Urinary bladder (tissue), 4 donors: ENCODE measurements around the gene TRMT5. TPM values are rescaled to one million over a fixed set of nuclear protein-coding genes. Genes with fewer than 3 reads are reported as not detected.

Source experiments
- DNase-seq: peaks from one replicate; pipeline ENCODE4 v3.0.0-alpha.2; 2015; ENCODE audit errors: extremely low spot score
- H3K27ac ChIP-seq: one replicate; pipeline ENCODE4 v1.5.1; 2013; ENCODE audit warnings: low read depth, mild to moderate bottlenecking, moderate library complexity
- H3K36me3 ChIP-seq: one replicate; pipeline ENCODE4 v1.6.1; 2013; ENCODE audit warnings: mild to moderate bottlenecking, moderate library complexity; ENCODE audit not compliant: insufficient read depth
- H3K4me1 ChIP-seq: one replicate; pipeline ENCODE4 v1.6.1; 2013; ENCODE audit warnings: mild to moderate bottlenecking, moderate library complexity; ENCODE audit not compliant: insufficient read depth
- H3K4me3 ChIP-seq: one replicate; pipeline ENCODE4 v1.5.1; 2013; ENCODE audit warnings: low read depth, low read length
- WGBS: extraction: QIAGEN DNeasy Blood & Tissue Kit; methylation state at CpG from one replicate; pipeline ENCODE4 v1.1.7; 2013; 5-methylcytosine and 5-hydroxymethylcytosine counted together
- polyA plus RNA-seq: library from polyadenylated mRNA; stranded (reverse); fragments of 200-250 nt; gene quantifications from one replicate; pipeline ENCODE4 v1.2.3, GENCODE V29; 2013
- small RNA-seq: library from RNA; depleted of rRNA; stranded (forward); fragments of <200 nt; gene quantifications from one replicate; pipeline ENCODE3, GENCODE V24; 2014
- total RNA-seq: library from RNA; depleted of rRNA; stranded (reverse); fragments of >200 nt; gene quantifications from one replicate; pipeline ENCODE4 v1.2.3, GENCODE V29; 2014
- donor health status: healthy with polysubstance abuse.
- donor health status: healthy.

TRMT5 gene
- total and polyA plus RNA-seq, 2 donors: 8.4 to 23.4 TPM

GRCh38 chr14:60946773-60947172 is 34.1 kb downstream of the TRMT5 start:
- 88% methylated on average over 3 of the region's 3 CpGs for WGBS
- Histone ChIP-seq H3K4me3 (no peak overlapping the region), H3K4me1 (no peaks in the 10 kb centered on the region), H3K27ac (no peak overlapping the region), H3K36me3 (peaks cover 1% of the 10 kb centered on the region)
- no peak for DNase-seq

DNA sequence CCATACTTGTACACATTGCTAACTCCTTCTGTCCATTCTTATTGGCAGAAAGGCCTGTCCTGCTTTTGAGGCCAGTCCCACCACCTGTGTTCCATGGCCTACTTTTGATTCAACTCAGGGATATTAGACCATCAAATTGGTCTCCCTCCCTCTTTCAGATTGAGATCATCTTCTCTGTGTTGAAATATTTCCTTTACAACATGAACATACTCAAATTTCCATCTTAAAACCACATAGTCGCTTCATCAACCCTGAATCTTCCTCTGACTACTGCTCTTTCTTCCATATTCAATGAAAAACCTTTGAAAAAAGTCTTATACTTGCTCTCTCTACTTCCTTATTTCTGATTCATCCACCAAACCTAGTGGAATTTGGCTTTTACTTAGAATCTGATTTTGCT is 34.9 kb downstream of the TRMT5 start:
- WGBS: 97% methylated on average over 1 of the region's 1 CpG
- DNase-seq: no peak
- Histone ChIP-seq H3K4me1 (no peaks in the 10 kb centered on the region), H3K27ac (no peak overlapping the region), H3K4me3 (no peak overlapping the region), H3K36me3 (peaks cover 1% of the 10 kb centered on the region)

GRCh38 chr14:60944204-60944603 is 36.7 kb downstream of the TRMT5 start:
- WGBS: 33% methylated on average over 4 of the region's 4 CpGs
- Histone ChIP-seq H3K36me3 (peaks cover 1% of the 10 kb centered on the region), H3K4me1 (no peaks in the 10 kb centered on the region), H3K4me3 (no peak overlapping the region), H3K27ac (no peak overlapping the region)
- no peak for DNase-seq

DNA sequence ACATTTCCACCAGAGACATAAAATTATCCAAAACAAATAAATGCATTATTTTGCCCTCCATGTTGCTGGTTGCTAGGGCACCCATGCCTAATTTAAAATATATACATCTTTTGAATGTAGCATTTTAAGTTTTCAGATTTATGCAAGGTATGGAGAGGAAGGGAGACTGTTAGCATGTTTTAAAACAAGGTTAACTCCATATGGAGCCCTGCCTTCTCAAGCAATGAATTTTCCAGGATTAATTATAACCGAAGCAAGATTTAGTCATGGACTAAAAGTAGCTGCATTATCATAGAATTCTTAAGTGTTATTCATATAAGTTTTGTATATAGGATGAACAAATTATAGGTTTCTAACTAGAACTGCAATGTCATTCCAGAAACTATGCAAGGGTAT is 37.2 kb downstream of the TRMT5 start:
- no peak for DNase-seq
- 65% methylated on average over 1 of the region's 1 CpG for WGBS
- H3K27ac ChIP-seq: no peak overlapping the region
- H3K4me3 ChIP-seq: no peak overlapping the region
- no peaks in the 10 kb centered on the region for H3K4me1 ChIP-seq
- peaks cover 1% of the 10 kb centered on the region for H3K36me3 ChIP-seq

DNA sequence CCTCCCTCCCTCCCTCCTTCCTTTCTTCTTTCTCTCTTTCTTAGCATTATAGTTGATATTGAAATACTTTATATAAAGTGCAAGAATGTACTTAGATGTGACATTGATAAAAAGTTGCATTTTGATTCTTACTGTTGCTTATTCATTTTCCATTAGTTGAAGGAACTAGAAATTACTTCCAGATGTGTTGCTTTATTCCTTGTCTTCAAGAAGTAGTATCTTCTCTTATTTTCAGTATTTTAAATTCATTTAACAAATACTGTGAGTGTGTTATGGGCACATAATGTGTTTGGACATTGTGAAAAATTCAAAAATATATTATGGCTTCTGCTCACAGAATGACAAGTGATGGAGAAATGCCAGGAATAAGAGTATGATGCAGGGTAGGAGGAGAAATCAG is 45.6 kb downstream of the TRMT5 start:
- Histone ChIP-seq H3K4me1 (no peaks in the 10 kb centered on the region), H3K36me3 (no peaks in the 10 kb centered on the region), H3K4me3 (no peak overlapping the region), H3K27ac (no peak overlapping the region)
- DNase-seq: no peak

GRCh38 chr14:60933920-60934655 is 46.8 kb downstream of the TRMT5 start:
- 78% methylated on average over 8 of the region's 8 CpGs for WGBS
- no peak for DNase-seq
- Histone ChIP-seq H3K27ac (no peak overlapping the region), H3K4me1 (no peaks in the 10 kb centered on the region), H3K36me3 (no peaks in the 10 kb centered on the region), H3K4me3 (no peak overlapping the region)

GRCh38 chr14:60931218-60931617 is 49.7 kb downstream of the TRMT5 start:
- H3K4me3 ChIP-seq: no peak overlapping the region
- no peak for DNase-seq
- 84% methylated on average over 1 of the region's 1 CpG for WGBS
- H3K36me3 ChIP-seq: no peaks in the 10 kb centered on the region
- H3K4me1 ChIP-seq: no peaks in the 10 kb centered on the region
- H3K27ac ChIP-seq: no peak overlapping the region

DNA sequence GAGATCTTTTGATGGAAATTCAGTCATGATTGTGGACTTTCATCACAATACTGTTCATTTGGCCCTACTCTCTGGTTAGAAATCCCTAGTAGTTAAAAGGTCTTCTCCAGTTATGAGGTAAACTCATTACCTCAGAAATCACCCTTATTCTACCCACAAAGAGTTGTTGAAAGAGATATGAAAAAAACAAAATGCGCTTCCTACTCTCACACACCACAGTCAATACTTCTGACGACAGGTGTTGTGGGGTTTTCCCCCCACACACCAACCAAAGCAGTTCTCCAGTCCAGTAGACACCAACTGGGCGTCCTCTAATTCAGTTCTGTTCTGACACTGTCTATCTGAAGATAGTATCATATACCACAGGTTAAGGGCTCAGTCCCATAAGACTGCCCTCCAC is 54.9 kb downstream of the TRMT5 start:
- Histone ChIP-seq H3K4me3 (no peak overlapping the region), H3K27ac (no peak overlapping the region), H3K4me1 (no peaks in the 10 kb centered on the region), H3K36me3 (no peaks in the 10 kb centered on the region)
- no peak for DNase-seq
- 96% methylated on average over 3 of the region's 3 CpGs for WGBS

DNA sequence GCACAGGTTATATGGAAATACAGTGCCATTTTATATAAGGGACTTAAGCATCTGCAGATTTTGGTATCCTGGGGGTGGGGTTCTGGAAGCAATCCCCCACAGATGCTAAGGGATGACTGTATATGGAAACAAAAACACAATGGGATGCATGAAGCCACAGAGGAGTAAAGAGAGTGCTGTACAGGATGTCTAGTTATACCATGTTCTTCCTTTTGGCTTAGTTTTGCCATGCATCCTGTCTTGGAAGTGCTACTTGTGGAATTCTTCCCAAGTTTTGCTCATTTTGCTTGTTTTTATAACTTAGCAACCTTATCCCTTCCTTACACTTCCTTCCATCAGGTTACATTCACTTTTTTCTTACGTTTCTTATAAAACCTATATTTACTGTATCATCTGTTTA is 55.6 kb downstream of the TRMT5 start:
- no peaks in the 10 kb centered on the region for H3K4me1 ChIP-seq

GRCh38 chr14:60922050-60922449 is 58.8 kb downstream of the TRMT5 start:
- Histone ChIP-seq H3K4me3 (no peak overlapping the region), H3K36me3 (no peaks in the 10 kb centered on the region), H3K4me1 (no peaks in the 10 kb centered on the region), H3K27ac (no peak overlapping the region)
- 93% methylated on average over 2 of the region's 2 CpGs for WGBS
- DNase-seq: no peak

More for the DNA sequence above, 55.6 kb downstream of the TRMT5 start:
- Histone ChIP-seq H3K4me3 (no peak overlapping the region), H3K36me3 (no peaks in the 10 kb centered on the region), H3K27ac (no peak overlapping the region)
- DNase-seq: no peak
- 57% methylated on average over 1 of the region's 1 CpG for WGBS

Small RNA genes within 50 kb of the gene (small RNA-seq; reads per million reads assigned to genes)
- not detected for gene RNU6-398P

Other genes with a start within 250 kb of the TRMT5 start
- 109 TPM for gene MNAT1, start 246.3 kb downstream of the TRMT5 start, total RNA-seq
- 24.6 TPM for gene MNAT1, start 246.3 kb downstream of the TRMT5 start, polyA plus RNA-seq
- gene SLC38A6, start 166 bp upstream of the TRMT5 start, total RNA-seq: 59.5 TPM
- gene SLC38A6, start 166 bp upstream of the TRMT5 start, polyA plus RNA-seq: 7.1 TPM